ENCODE data around the gene LETM1.

The LETM1 gene

GRCh38 chr4:1819816-1820215, 36.1 kb downstream of the LETM1 start:
- no peak for DNase-seq (ENCODE audit: extremely low read depth, low read depth)

GRCh38 chr4:1819284-1819683, 36.7 kb downstream of the LETM1 start:
- TF ChIP-seq CTCF (IDR thresholded peaks at IDR 0.05; ENCODE audit: low read depth, low read length), result no peak
- DNase-seq (ENCODE audit: extremely low read depth, low read depth), result no peak

More at GRCh38 chr4:1819816-1820215, 36.1 kb downstream of the LETM1 start:
- no peak for TF ChIP-seq CTCF (IDR thresholded peaks at IDR 0.05; ENCODE audit: low read depth, low read length)

GRCh38 chr4:1815997-1816860, 39.7 kb downstream of the LETM1 start:
- no peak for TF ChIP-seq CTCF (IDR thresholded peaks at IDR 0.05; ENCODE audit: low read depth, low read length)
- no peak for DNase-seq (ENCODE audit: extremely low read depth, low read depth)

- no peak for TF ChIP-seq CTCF (IDR thresholded peaks at IDR 0.05; ENCODE audit: low read depth, low read length)
- no peak for DNase-seq (ENCODE audit: extremely low read depth, low read depth)
Observed at GRCh38 chr4:1815096-1815996, 40.6 kb downstream of the LETM1 start.

- no peak for DNase-seq (ENCODE audit: extremely low read depth, low read depth)
- TF ChIP-seq CTCF (IDR thresholded peaks at IDR 0.05; ENCODE audit: low read depth, low read length), result no peak
Observed at GRCh38 chr4:1814453-1814852, 41.5 kb downstream of the LETM1 start.

GRCh38 chr4:1813915-1814314, 42.0 kb downstream of the LETM1 start:
- DNase-seq (ENCODE audit: extremely low read depth, low read depth), result no peak
- TF ChIP-seq CTCF (IDR thresholded peaks at IDR 0.05; ENCODE audit: low read depth, low read length), result no peak

GRCh38 chr4:1813231-1813630, 42.7 kb downstream of the LETM1 start:
- TF ChIP-seq CTCF (IDR thresholded peaks at IDR 0.05; ENCODE audit: low read depth, low read length), result no peak
- no peak for DNase-seq (ENCODE audit: extremely low read depth, low read depth)
